HepG2 (cell line): Measurements from ENCODE around the gene KIRREL2. TPM values are rescaled to one million over a fixed set of nuclear protein-coding genes. Genes with fewer than 3 reads are reported as not detected.
A peak's percentile ranks its signal among the peaks of the same experiment; 100 is the strongest.

Experiments used
- JUNB ChIP-seq: sonication (generic); formaldehyde crosslinking; IDR thresholded peaks from 2 replicates; pipeline ENCODE4 v1.8.0; 2022; ENCODE audit warnings: missing genetic modification reagents, mild to moderate bottlenecking, borderline replicate concordance
- NBN ChIP-seq: fragments of 450-650 bp; conservative IDR thresholded peaks from 2 replicates; pipeline ENCODE4 v1.6.1; 2017
- PHF21A ChIP-seq: sonication (generic); formaldehyde crosslinking; IDR thresholded peaks from 2 replicates; pipeline ENCODE4 v1.5.0; 2020; ENCODE audit warnings: mild to moderate bottlenecking, missing genetic modification reagents
- ZNF430 ChIP-seq: sonication (generic); formaldehyde crosslinking; IDR thresholded peaks from 2 replicates; pipeline ENCODE4 v1.9.0; 2021; ENCODE audit warnings: mild to moderate bottlenecking, missing genetic modification reagents
- ZNF619 ChIP-seq: sonication (generic); formaldehyde crosslinking; IDR thresholded peaks from 2 replicates; pipeline ENCODE4 v1.4.0; 2020; ENCODE audit warnings: mild to moderate bottlenecking, missing genetic modification reagents
- ZNF709 ChIP-seq: sonication (generic); formaldehyde crosslinking; IDR thresholded peaks from 2 replicates; pipeline ENCODE4 v1.5.0; 2020; ENCODE audit warnings: mild to moderate bottlenecking, missing genetic modification reagents
- ZNF775 ChIP-seq: sonication (generic); formaldehyde crosslinking; IDR thresholded peaks from 2 replicates; pipeline ENCODE4 v1.4.0; 2020; ENCODE audit warnings: missing genetic modification reagents, mild to moderate bottlenecking, moderate library complexity, borderline replicate concordance
- ZNF883 ChIP-seq: sonication (generic); formaldehyde crosslinking; IDR thresholded peaks from 2 replicates; pipeline ENCODE4 v1.5.1; 2020; ENCODE audit warnings: mild to moderate bottlenecking, missing genetic modification reagents; ENCODE audit errors: not compliant biosample characterization
- polyA plus RNA-seq, 8 experiments: library from polyadenylated mRNA; depleted of rRNA in 3 of 8; stranded (reverse) in 7 of 8; unstranded in 1 of 8; fragments of >200 nt; fragmentation: Illumina TruSeq in 4 of 8; extraction: Trizol in 4 of 8; gene quantifications; 2 replicates each; pipeline versions ENCODE4 v1.2.1 to v1.2.3, GENCODE V29; 2011 to 2016; ENCODE audit warnings: low read depth in 4 of 8, missing spikeins in 1 of 8, mixed read lengths in 1 of 8; ENCODE audit not compliant: insufficient read depth in 1 of 8
- total RNA-seq, 5 experiments: library from RNA; depleted of rRNA; stranded (reverse); fragments of >200 nt; fragmentation: Illumina TruSeq; extraction: Trizol; gene quantifications; 2 replicates each; pipeline ENCODE4 v1.2.3, GENCODE V29; 2016; ENCODE audit warnings: low read depth in 1 of 5
- TF ChIP-seq, protein P1 (sequence below): sonication (generic); formaldehyde crosslinking; conservative IDR thresholded peaks from 2 replicates; pipeline ENCODE4 v1.8.0; 2022; ENCODE audit warnings: mild to moderate bottlenecking, moderate library complexity, missing genetic modification reagents
- TF ChIP-seq, protein P2 (sequence below), 2 experiments: sonication (generic) in 1 of 2; formaldehyde crosslinking in 1 of 2; IDR thresholded peaks; 2 replicates each; pipeline versions ENCODE4 v1.5.1 to v1.6.1; 2011 to 2020; ENCODE audit warnings: borderline replicate concordance in 1 of 2, low read depth in 1 of 2, low read length in 1 of 2, mild to moderate bottlenecking in 1 of 2, missing genetic modification reagents in 1 of 2, moderate library complexity in 1 of 2
- TF ChIP-seq, protein P3 (sequence below): sonication (generic); formaldehyde crosslinking; conservative IDR thresholded peaks from 2 replicates; pipeline ENCODE4 v1.8.1; 2023; ENCODE audit warnings: missing genetic modification reagents
- TF ChIP-seq, protein P4 (sequence below): sonication (generic); formaldehyde crosslinking; IDR thresholded peaks from 2 replicates; pipeline ENCODE4 v1.4.0; 2020; ENCODE audit warnings: missing genetic modification reagents, mild to moderate bottlenecking, borderline replicate concordance
- TF ChIP-seq, protein P5 (sequence below): sonication (generic); formaldehyde crosslinking; IDR thresholded peaks from 2 replicates; pipeline ENCODE4 v1.5.0; 2020; ENCODE audit warnings: missing genetic modification reagents, mild to moderate bottlenecking, borderline replicate concordance

KIRREL2 gene
- total and polyA plus RNA-seq, 2 of the 13 experiments (the other 11 are each of a cell fraction or from before 2014, with no cell fraction given), result 0.18 to 2.4 TPM

DNA sequence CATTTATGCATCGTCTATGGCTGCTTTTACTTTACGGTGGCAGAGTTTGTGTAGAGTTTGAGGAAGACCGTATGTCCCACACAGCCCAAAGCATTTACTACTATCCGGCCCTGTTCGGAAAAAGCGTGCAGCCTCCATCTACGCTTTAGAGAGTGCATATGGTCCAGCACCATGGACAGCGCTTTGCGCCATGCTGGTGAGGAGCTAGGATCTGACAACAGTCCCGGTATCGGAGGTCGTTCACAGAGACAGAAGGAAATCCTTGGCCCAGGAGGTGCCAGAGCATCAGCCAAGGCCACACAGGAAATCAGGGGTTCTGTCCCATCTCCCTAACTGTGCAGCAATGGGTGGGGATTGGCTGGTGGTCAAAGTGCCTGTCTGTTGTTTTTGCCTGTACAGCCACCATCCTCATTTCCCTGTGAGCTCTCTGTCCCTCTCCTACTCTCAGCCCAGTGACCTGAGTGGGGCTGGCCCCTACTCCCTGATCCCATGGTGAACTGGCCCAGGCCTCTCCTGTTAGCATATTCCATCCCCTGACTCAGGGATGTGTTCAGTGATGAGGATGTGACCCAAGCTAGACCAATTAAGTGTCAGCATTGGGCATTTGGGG lies 27.9 kb upstream of the KIRREL2 start (continued):
- TF ChIP-seq, protein P1, sequence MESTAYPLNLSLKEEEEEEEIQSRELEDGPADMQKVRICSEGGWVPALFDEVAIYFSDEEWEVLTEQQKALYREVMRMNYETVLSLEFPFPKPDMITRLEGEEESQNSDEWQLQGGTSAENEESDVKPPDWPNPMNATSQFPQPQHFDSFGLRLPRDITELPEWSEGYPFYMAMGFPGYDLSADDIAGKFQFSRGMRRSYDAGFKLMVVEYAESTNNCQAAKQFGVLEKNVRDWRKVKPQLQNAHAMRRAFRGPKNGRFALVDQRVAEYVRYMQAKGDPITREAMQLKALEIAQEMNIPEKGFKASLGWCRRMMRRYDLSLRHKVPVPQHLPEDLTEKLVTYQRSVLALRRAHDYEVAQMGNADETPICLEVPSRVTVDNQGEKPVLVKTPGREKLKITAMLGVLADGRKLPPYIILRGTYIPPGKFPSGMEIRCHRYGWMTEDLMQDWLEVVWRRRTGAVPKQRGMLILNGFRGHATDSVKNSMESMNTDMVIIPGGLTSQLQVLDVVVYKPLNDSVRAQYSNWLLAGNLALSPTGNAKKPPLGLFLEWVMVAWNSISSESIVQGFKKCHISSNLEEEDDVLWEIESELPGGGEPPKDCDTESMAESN (CRISPR knock-in tag), result peak; percentile 92
- TF ChIP-seq NBN (no peak), ZNF883 (CRISPR knock-in tag) (peak; percentile 96), ZNF709 (CRISPR knock-in tag) (peak; percentile 83), ZNF619 (0 out of 2 replicates have a peak, but pooled peaks have one; percentile 56), JUNB (peak; percentile 63; the same call in 1 of the 2 replicates), PHF21A (CRISPR knock-in tag) (0 out of 2 replicates have a peak, but pooled peaks have one; percentile 25), ZNF775 (no peak), ZNF430 (CRISPR knock-in tag) (peak; percentile 83)
- TF ChIP-seq, protein P2, sequence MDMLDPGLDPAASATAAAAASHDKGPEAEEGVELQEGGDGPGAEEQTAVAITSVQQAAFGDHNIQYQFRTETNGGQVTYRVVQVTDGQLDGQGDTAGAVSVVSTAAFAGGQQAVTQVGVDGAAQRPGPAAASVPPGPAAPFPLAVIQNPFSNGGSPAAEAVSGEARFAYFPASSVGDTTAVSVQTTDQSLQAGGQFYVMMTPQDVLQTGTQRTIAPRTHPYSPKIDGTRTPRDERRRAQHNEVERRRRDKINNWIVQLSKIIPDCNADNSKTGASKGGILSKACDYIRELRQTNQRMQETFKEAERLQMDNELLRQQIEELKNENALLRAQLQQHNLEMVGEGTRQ (IDR thresholded peaks at IDR 0.05; ENCODE audit: low read depth, low read length), result no peak
- TF ChIP-seq, protein P2 (CRISPR knock-in tag; IDR thresholded peaks at IDR 0.05; ENCODE audit: borderline replicate concordance), result 0 out of 2 replicates have a peak, but pooled peaks have one; percentile 25
- TF ChIP-seq, protein P3, sequence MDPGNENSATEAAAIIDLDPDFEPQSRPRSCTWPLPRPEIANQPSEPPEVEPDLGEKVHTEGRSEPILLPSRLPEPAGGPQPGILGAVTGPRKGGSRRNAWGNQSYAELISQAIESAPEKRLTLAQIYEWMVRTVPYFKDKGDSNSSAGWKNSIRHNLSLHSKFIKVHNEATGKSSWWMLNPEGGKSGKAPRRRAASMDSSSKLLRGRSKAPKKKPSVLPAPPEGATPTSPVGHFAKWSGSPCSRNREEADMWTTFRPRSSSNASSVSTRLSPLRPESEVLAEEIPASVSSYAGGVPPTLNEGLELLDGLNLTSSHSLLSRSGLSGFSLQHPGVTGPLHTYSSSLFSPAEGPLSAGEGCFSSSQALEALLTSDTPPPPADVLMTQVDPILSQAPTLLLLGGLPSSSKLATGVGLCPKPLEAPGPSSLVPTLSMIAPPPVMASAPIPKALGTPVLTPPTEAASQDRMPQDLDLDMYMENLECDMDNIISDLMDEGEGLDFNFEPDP, result peak; percentile 97; the same call in 1 of the 2 replicates
- TF ChIP-seq, protein P4, sequence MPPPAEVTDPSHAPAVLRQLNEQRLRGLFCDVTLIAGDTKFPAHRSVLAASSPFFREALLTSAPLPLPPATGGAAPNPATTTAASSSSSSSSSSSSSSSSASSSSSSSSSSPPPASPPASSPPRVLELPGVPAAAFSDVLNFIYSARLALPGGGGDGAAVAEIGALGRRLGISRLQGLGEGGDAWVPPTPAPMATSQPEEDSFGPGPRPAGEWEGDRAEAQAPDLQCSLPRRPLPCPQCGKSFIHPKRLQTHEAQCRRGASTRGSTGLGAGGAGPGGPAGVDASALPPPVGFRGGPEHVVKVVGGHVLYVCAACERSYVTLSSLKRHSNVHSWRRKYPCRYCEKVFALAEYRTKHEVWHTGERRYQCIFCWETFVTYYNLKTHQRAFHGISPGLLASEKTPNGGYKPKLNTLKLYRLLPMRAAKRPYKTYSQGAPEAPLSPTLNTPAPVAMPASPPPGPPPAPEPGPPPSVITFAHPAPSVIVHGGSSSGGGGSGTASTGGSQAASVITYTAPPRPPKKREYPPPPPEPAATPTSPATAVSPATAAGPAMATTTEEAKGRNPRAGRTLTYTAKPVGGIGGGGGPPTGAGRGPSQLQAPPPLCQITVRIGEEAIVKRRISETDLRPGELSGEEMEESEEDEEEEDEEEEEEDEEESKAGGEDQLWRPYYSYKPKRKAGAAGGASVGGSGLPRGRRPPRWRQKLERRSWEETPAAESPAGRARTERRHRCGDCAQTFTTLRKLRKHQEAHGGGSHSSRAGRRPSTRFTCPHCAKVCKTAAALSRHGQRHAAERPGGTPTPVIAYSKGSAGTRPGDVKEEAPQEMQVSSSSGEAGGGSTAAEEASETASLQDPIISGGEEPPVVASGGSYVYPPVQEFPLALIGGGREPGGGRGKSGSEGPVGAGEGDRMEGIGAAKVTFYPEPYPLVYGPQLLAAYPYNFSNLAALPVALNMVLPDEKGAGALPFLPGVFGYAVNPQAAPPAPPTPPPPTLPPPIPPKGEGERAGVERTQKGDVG (CRISPR knock-in tag), result no peak
- TF ChIP-seq, protein P5, sequence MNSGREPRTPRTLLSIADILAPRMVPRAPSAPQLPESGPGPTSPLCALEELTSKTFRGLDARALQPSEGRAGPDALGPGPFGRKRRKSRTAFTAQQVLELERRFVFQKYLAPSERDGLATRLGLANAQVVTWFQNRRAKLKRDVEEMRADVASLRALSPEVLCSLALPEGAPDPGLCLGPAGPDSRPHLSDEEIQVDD (CRISPR knock-in tag), result 0 out of 2 replicates have a peak, but pooled peaks have one; percentile 67
